ENCODE results near the gene CDC14B. TPM values are rescaled to one million over a fixed set of nuclear protein-coding genes. Genes with fewer than 3 reads are reported as not detected.
A peak's percentile ranks its signal among the peaks of the same experiment; 100 is the strongest.

The CDC14B gene
- total RNA-seq, 1 donor: 26.8 TPM

DNA sequence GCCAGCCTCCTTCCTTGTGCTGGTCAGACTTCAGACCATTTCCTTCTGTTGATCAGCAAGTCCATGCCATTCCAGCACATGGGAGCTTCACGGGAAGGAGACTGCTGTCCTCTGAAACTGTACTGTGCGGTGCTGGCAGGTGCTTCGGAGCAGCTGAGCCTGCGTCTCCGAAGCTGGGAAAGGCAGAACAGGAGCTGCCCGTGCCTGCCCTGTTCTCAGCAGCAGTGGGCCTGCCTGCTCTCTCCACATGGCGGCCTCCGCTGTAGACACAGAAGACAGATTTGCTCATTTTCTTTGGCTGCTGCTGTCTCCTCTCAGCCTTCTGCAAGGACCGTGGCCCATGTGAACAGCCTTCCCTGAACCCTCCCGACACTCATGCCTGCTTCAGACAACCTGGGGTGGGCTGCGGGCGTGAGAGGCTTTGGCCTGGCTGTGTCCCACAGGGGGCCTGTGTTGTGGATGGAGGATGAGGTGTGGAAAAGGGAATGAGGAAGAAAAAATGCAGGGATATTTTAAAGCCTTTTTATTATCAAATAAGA lies 126.6 kb downstream of the CDC14B start:
- H3K4me3 ChIP-seq (ENCODE audit: low read depth, low read length): no peak overlapping the region
- DNase-seq (ENCODE audit: low read depth): no peak
- TF ChIP-seq CTCF (IDR thresholded peaks at IDR 0.05; ENCODE audit: insufficient read depth, low read depth, low read length): no peak

GRCh38 chr9:96491880-96492525 lies 127.6 kb downstream of the CDC14B start:
- DNase-seq (ENCODE audit: low read depth): no peak
- TF ChIP-seq CTCF (IDR thresholded peaks at IDR 0.05; ENCODE audit: insufficient read depth, low read depth, low read length): no peak

GRCh38 chr9:96491079-96491879 lies 128.4 kb downstream of the CDC14B start:
- TF ChIP-seq CTCF (IDR thresholded peaks at IDR 0.05; ENCODE audit: insufficient read depth, low read depth, low read length): no peak
- DNase-seq (ENCODE audit: low read depth): peak; percentile 49
- no peak overlapping the region for H3K4me3 ChIP-seq (ENCODE audit: low read depth, low read length)

More at GRCh38 chr9:96491880-96492525, 127.6 kb downstream of the CDC14B start:
- no peak overlapping the region for H3K4me3 ChIP-seq (ENCODE audit: low read depth, low read length)

GRCh38 chr9:96490534-96491078 lies 129.0 kb downstream of the CDC14B start:
- H3K4me3 ChIP-seq (ENCODE audit: low read depth, low read length): no peak overlapping the region
- no peak for DNase-seq (ENCODE audit: low read depth)
- no peak for TF ChIP-seq CTCF (IDR thresholded peaks at IDR 0.05; ENCODE audit: insufficient read depth, low read depth, low read length)

- DNase-seq (ENCODE audit: low read depth): no peak
- no peak for TF ChIP-seq CTCF (IDR thresholded peaks at IDR 0.05; ENCODE audit: insufficient read depth, low read depth, low read length)
- H3K4me3 ChIP-seq (ENCODE audit: low read depth, low read length): no peak overlapping the region
Measured at GRCh38 chr9:96489482-96489979, 130.1 kb downstream of the CDC14B start.

GRCh38 chr9:96487949-96488348 lies 131.7 kb downstream of the CDC14B start:
- no peak overlapping the region for H3K4me3 ChIP-seq (ENCODE audit: low read depth, low read length)
- DNase-seq (ENCODE audit: low read depth): peak; percentile 60
- TF ChIP-seq CTCF (IDR thresholded peaks at IDR 0.05; ENCODE audit: insufficient read depth, low read depth, low read length): no peak

Data from fibroblast of villous mesenchyme (primary cell).